Fibroblast of the aortic adventitia (primary cell): ENCODE data around the gene POU2F1. TPM values are rescaled to one million over a fixed set of nuclear protein-coding genes. Genes with fewer than 3 reads are reported as not detected.

Experiments
- DNase-seq: peaks from one replicate; pipeline ENCODE4 v3.0.0-alpha.2; 2010; ENCODE audit warnings: low read depth
- H3K4me3 ChIP-seq: 2 replicates; pipeline ENCODE4 v1.5.1; 2011; ENCODE audit warnings: low read depth, mild to moderate bottlenecking, control low read depth, low read length, moderate library complexity
- total RNA-seq: library from RNA; depleted of rRNA; stranded (reverse); fragments of >200 nt; gene quantifications from 2 replicates; pipeline ENCODE4 v1.2.3, GENCODE V29; 2012; ENCODE audit warnings: low replicate concordance
- TF ChIP-seq, protein P1 (sequence below): IDR thresholded peaks from 2 replicates; pipeline ENCODE4 v1.5.1; 2011; ENCODE audit warnings: mild to moderate bottlenecking, low read length, control low read depth, inconsistent platforms; ENCODE audit not compliant: insufficient read depth

The POU2F1 gene
- total RNA-seq, 1 donor = 10.7 TPM

DNA sequence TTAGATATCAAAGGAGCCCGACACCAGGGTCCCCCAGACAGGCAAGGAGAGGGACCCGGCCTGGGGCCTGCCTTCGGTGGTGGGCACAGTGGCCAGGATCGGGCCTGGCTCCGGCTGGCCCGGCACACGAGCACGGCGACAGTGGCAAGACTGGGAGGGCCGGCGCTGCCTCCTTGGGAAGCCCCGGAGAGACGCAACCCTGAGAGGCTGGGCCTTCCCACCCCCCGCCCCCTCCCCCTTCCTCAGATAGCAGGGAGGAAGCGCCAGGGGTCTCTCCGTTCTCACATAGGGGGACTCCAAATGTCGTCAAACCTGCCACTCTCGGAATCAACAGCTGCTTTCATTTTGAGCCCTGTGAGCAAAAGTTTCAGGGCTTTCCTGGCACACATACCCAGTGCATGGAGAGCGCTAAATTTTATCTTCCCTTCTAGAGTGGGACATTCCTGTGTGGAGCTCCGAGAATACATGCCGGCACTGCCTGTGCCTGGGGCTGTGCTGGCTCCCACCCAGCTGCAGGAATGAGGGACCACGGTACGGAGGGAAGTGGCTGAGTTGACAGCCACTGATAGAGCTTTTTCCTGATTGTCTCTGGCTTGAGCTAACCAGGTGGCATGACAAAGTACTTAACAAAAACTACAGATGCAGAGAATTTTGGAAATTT, 235.2 kb downstream of the POU2F1 start:
- peak overlapping the region; percentile 72 for H3K4me3 ChIP-seq
- DNase-seq = peak; percentile 13
- TF ChIP-seq, protein P1, sequence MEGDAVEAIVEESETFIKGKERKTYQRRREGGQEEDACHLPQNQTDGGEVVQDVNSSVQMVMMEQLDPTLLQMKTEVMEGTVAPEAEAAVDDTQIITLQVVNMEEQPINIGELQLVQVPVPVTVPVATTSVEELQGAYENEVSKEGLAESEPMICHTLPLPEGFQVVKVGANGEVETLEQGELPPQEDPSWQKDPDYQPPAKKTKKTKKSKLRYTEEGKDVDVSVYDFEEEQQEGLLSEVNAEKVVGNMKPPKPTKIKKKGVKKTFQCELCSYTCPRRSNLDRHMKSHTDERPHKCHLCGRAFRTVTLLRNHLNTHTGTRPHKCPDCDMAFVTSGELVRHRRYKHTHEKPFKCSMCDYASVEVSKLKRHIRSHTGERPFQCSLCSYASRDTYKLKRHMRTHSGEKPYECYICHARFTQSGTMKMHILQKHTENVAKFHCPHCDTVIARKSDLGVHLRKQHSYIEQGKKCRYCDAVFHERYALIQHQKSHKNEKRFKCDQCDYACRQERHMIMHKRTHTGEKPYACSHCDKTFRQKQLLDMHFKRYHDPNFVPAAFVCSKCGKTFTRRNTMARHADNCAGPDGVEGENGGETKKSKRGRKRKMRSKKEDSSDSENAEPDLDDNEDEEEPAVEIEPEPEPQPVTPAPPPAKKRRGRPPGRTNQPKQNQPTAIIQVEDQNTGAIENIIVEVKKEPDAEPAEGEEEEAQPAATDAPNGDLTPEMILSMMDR = no peak

DNA sequence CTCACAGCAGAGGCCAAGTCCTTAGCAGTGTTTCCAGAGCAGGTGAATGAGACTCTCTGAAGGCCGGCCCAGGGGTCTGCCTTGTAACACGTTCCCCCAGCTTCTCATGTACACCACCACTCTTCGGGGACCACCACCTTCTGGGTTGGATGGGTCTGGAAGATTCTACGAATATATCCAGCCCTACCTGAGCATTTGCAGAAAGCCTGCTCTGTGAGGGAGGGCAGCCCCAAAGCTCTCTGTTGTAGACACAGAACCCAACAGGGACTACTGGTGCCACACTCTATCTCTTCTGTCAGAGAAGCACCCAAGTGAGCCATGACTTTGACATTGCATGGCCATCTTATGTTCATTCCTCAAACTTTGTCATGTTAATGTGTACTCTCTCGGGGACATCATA, 235.8 kb downstream of the POU2F1 start:
- no peak for DNase-seq
- no peak overlapping the region for H3K4me3 ChIP-seq
- TF ChIP-seq, protein P1 = no peak

DNA sequence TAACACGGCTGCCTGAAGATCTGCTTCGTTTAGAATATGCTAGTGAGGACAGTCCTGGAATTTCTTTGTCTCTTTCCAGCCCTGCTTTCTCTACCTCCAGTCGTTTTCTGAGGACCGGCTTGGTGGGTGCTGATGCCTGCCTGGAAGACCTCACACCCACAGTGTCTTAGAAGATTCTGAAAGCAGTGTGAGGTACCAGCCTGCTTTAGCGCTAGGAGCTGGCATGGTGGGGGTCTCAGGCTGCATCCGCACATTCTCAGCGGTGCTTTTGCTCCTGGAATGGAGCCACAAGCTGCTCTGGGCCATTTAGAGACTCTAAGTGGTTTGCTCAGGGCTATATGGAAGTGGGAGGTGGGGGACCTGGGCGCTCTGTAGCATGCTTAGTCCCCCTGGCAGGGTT, 236.2 kb downstream of the POU2F1 start:
- no peak overlapping the region for H3K4me3 ChIP-seq
- TF ChIP-seq, protein P1 = no peak
- DNase-seq = no peak

DNA sequence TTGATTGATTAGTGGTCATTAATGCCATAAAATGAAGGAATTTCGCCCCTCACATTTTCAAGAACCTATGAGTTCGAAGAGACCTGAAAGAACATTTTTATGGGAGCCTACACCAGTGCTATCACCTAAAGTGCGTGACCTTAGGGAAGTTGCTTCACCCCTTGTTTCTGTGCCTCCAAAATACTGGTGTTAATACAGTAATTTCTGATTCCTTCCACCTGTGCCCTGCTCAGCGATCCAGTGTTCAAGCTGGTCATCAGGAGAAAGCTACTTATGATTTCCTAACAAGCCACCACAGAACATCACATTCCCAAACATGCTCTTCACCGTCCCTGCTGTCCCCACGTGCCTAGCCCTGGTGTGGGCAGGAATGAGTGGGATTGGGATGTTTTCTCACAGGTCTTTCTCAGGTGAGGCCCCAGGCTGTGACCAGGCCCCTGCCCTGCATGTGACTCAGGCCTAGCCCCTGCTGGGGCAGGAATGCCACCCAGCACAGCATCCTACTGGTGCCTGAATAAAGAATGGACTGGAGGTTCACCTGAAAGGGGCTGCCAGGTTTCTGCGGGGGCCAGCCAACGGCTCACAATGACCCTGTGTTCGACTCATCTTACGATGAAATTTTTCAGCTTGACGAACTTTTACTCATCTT, 237.4 kb downstream of the POU2F1 start:
- TF ChIP-seq, protein P1 = no peak
- DNase-seq = no peak
- no peak overlapping the region for H3K4me3 ChIP-seq

DNA sequence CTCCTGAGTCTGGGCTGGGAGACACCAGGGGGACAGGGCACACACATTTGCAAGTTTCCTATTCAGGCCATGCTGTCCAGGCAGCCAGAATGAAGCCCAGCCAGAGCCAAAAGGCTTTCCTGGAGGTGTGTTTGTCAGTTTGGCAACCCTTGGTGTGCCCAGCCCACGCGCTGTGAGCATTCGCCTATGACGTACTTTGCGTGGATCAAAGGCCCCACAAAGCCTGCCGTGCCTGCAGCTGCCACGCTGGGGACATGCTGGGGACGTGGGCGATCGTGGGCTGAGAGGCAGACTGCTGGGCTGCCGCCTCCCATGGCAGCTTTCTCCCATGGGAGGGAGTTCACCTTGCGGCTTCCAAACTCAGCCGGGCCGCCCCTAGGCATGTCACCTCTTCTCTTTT, 240.2 kb downstream of the POU2F1 start:
- DNase-seq = no peak
- TF ChIP-seq, protein P1 = no peak
- no peak overlapping the region for H3K4me3 ChIP-seq

DNA sequence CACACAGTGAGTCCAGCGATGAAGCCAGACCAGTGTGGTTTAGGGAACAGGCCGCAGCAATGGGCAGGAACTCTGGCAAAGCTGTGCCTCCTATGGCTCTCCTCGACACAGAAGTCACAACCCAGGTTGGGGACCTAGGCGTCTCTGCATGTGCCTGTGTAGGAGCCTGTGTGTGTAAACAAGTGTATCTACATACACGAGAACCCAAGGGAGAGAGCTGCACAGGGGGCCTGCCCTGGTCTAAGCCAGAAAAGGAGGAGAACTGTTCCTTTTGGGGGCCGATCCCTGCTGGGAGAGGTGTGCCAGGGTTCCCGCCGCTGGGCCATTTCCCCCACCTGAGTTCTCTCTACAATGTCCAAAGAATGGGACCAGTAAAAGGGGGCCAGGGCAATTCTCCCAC, 241.7 kb downstream of the POU2F1 start:
- DNase-seq = no peak
- TF ChIP-seq, protein P1 = no peak
- no peak overlapping the region for H3K4me3 ChIP-seq
